ENCODE measurements around the gene PHYH. TPM values are rescaled to one million over a fixed set of nuclear protein-coding genes. Genes with fewer than 3 reads are reported as not detected.
"Not testable (repeated sequence)": the region's sequence is repeated elsewhere in the genome, so short reads cannot be mapped to it uniquely, and the experiment has no call there.

PHYH gene
- total RNA-seq, 2 experiments from 2014 or later: 6.9 to 15.1 TPM

- Histone ChIP-seq H4K20me1 (ENCODE audit: insufficient read depth, low read length) (no peaks in the 10 kb centered on the region), H3K36me3 (ENCODE audit: insufficient read depth, low read length) (no peaks in the 10 kb centered on the region), H3K9me3 (ENCODE audit: low read length) (no peaks in the 10 kb centered on the region), H3K4me3 (ENCODE audit: low read depth, low read length, poor library complexity, severe bottlenecking) (no peak overlapping the region), H3K27ac (ENCODE audit: low read depth, low read length, poor library complexity, severe bottlenecking) (no peak overlapping the region), H2AFZ (ENCODE audit: low read length) (no peak overlapping the region), H3K79me2 (ENCODE audit: insufficient read depth, low read depth, low read length) (no peaks in the 10 kb centered on the region), H3K4me2 (ENCODE audit: low read length) (no peak overlapping the region), H3K4me1 (ENCODE audit: insufficient read depth, low read length, poor library complexity, severe bottlenecking) (no peaks in the 10 kb centered on the region), H3K9me2 (ENCODE audit: insufficient read depth, low read length) (no peaks in the 10 kb centered on the region)
- TF ChIP-seq CTCF (conservative IDR thresholded peaks at IDR 0.05; ENCODE audit: low read length): no peak
- no peak for TF ChIP-seq EZH2phosphoT487 (IDR thresholded peaks at IDR 0.05; ENCODE audit: borderline replicate concordance, low read depth, low read length)
- intact Hi-C loops (cut with micrococcal nuclease; ENCODE audit: unreplicated experiment): no loop called here
- ChIA-PET CTCF (ENCODE audit: unreplicated experiment) (no interaction called here), POLR2A (interaction anchor here (0.6 to 0.7 kb wide), 3 partner anchors 49 to 1299 kb away, joined by 4 to 5 read pairs (median 4); no protein-coding TSS in a partner anchor)
- no TSS peak for BruUV-seq (replicated peaks)
- DNase-seq (ENCODE audit: low spot score): no peak
Measured at GRCh38 chr10:13236638-13237037, 63.2 kb downstream of the PHYH start.

- intact Hi-C loops (cut with micrococcal nuclease; ENCODE audit: unreplicated experiment): not testable (repeated sequence)
Measured at GRCh38 chr10:13234736-13235135, 65.1 kb downstream of the PHYH start.

GRCh38 chr10:13234172-13234571 is 65.7 kb downstream of the PHYH start, which contains the start of gene UCMA:
Gene UCMA, minus strand, starts transcription at chr10:13234374. Its CDS starts 116 bp downstream, at chr10:13234258.
- CTCF ChIA-PET (ENCODE audit: unreplicated experiment): no interaction called here
- DNase-seq (ENCODE audit: low spot score): no peak
- TF ChIP-seq EZH2phosphoT487 (IDR thresholded peaks at IDR 0.05; ENCODE audit: borderline replicate concordance, low read depth, low read length) (no peak), CTCF (conservative IDR thresholded peaks at IDR 0.05; ENCODE audit: low read length) (no peak)
- intact Hi-C loops (cut with micrococcal nuclease; ENCODE audit: unreplicated experiment): no loop called here
- H3K4me1 ChIP-seq (ENCODE audit: insufficient read depth, low read length, poor library complexity, severe bottlenecking): no peaks in the 10 kb centered on the region
- no peak within 1 kb of the TSS for H3K27ac ChIP-seq (ENCODE audit: low read depth, low read length, poor library complexity, severe bottlenecking)
- H3K4me2 ChIP-seq (ENCODE audit: low read length): no peak within 1 kb of the TSS
- no peaks in the 10 kb centered on the region for H4K20me1 ChIP-seq (ENCODE audit: insufficient read depth, low read length)
- no peak within 1 kb of the TSS for H2AFZ ChIP-seq (ENCODE audit: low read length)
- no TSS peak for BruUV-seq (replicated peaks)
- H3K36me3 ChIP-seq (ENCODE audit: insufficient read depth, low read length): no peaks in the 10 kb centered on the region
- no peaks in the 10 kb centered on the region for H3K9me2 ChIP-seq (ENCODE audit: insufficient read depth, low read length)
- H3K79me2 ChIP-seq (ENCODE audit: insufficient read depth, low read depth, low read length): no peaks in the 10 kb centered on the region
- no peak within 1 kb of the TSS for H3K4me3 ChIP-seq (ENCODE audit: low read depth, low read length, poor library complexity, severe bottlenecking)
- POLR2A ChIA-PET: no interaction called here
- H3K9me3 ChIP-seq (ENCODE audit: low read length): no peaks in the 10 kb centered on the region

More at GRCh38 chr10:13234736-13235135, 65.1 kb downstream of the PHYH start:
- H3K9me3 ChIP-seq (ENCODE audit: low read length); H4K20me1 ChIP-seq (ENCODE audit: insufficient read depth, low read length); H3K79me2 ChIP-seq (ENCODE audit: insufficient read depth, low read depth, low read length); H3K4me1 ChIP-seq (ENCODE audit: insufficient read depth, low read length, poor library complexity, severe bottlenecking); POLR2A ChIA-PET; H3K27ac ChIP-seq (ENCODE audit: low read depth, low read length, poor library complexity, severe bottlenecking); H3K4me2 ChIP-seq (ENCODE audit: low read length); CTCF ChIA-PET (ENCODE audit: unreplicated experiment); H3K9me2 ChIP-seq (ENCODE audit: insufficient read depth, low read length); H3K4me3 ChIP-seq (ENCODE audit: low read depth, low read length, poor library complexity, severe bottlenecking); DNase-seq (ENCODE audit: low spot score); H3K36me3 ChIP-seq (ENCODE audit: insufficient read depth, low read length); BruUV-seq (replicated peaks); H2AFZ ChIP-seq (ENCODE audit: low read length): not testable (repeated sequence)

Data from OCI-LY7 (cell line).